ENCODE data around the gene HOXD12. TPM values are rescaled to one million over a fixed set of nuclear protein-coding genes. Genes with fewer than 3 reads are reported as not detected.

HOXD12 gene
- total RNA-seq, 4 donors from 2014 or later: not detected

DNA sequence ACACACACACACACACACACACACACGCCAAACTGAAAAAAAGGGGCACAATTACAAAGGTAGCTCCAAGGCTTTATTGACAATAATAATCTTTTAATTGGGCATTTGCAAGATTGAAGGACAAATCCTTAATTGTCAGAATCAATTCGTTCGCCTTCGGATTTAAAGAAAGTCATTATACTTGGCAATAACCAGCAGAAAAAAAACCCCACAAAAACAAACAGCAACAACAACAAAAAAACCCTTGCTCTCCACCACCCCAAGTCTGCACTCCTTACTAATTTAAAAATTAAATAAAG is 28.1 kb downstream of the HOXD12 start:
- Histone ChIP-seq H3K4me1 (peaks cover 22 to 61% (median 38%) of the 10 kb centered on the region in 4 donors), H3K27ac (replicated peaks in 1 of 4) (no peak overlapping the region), H3K27me3 (peaks cover 6 to 100% (median 83%) of the 10 kb centered on the region in 4 donors), H3K36me3 (no peaks in the 10 kb centered on the region), H3K9me3 (no peaks in the 10 kb centered on the region), H3K4me3 (no peak overlapping the region)
- intact Hi-C loops (cut with DNase I): loop anchor here (1.0 to 5.0 kb wide), 6 partner anchors 330 to 1019 kb away; no protein-coding TSS in a partner anchor
- 31% methylated on average over 4 of the region's 4 CpGs for WGBS
- TF ChIP-seq, protein P1, sequence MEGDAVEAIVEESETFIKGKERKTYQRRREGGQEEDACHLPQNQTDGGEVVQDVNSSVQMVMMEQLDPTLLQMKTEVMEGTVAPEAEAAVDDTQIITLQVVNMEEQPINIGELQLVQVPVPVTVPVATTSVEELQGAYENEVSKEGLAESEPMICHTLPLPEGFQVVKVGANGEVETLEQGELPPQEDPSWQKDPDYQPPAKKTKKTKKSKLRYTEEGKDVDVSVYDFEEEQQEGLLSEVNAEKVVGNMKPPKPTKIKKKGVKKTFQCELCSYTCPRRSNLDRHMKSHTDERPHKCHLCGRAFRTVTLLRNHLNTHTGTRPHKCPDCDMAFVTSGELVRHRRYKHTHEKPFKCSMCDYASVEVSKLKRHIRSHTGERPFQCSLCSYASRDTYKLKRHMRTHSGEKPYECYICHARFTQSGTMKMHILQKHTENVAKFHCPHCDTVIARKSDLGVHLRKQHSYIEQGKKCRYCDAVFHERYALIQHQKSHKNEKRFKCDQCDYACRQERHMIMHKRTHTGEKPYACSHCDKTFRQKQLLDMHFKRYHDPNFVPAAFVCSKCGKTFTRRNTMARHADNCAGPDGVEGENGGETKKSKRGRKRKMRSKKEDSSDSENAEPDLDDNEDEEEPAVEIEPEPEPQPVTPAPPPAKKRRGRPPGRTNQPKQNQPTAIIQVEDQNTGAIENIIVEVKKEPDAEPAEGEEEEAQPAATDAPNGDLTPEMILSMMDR (IDR thresholded peaks at IDR 0.05): no peak
- TF ChIP-seq POLR2AphosphoS5 (IDR thresholded peaks at IDR 0.05) (no peak), EP300 (IDR thresholded peaks at IDR 0.05) (no peak), POLR2A (IDR thresholded peaks at IDR 0.05; ENCODE audit: low read depth) (no peak)
- no peak for DNase-seq (ENCODE audit: extremely low spot score)

DNA sequence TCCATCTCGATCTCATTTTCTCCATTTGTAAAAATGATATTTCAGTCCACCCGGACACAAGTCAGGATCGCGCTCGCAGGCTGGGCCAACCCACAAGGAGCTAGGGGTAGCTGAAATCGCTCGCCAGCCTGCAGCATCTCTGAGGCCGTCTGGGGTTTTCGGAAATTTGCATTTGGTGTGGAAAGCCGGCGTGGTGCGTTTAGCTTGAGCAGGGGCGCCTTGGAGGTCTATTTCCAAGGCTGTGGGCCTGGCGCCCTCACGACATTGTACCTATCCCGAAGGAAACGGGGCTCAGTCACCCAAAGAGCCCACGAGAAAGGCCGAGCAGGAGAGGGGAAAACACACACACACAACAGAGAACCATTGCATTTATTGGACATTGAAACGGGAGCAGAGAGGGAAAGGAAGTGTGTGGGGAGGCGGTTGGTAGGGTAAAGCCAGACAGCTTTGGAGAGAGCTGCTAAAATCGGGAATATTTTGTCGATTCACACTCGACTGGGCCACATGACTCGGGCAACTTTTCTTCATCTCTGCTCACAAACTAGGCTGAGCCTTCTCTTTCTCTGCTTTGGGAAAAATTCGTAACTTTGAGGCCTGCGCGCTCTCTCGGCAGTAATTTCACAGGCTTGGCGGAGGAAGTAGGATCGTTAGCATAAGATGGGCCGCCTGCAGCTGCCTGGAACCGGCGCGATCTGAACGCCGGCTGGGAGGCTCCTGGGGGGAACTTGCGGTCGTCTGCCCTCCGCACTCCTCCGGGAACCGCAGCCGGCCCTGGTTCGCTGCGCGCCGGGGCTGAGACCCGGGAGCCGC is 28.8 kb downstream of the HOXD12 start:
- Histone ChIP-seq H3K27me3 (peaks cover 0 to 100% (median 82%) of the 10 kb centered on the region in 4 donors), H3K4me3 (peak overlapping the region; percentile 52 to 61 (median 53)), H3K36me3 (no peaks in the 10 kb centered on the region), H3K9me3 (no peaks in the 10 kb centered on the region), H3K27ac (replicated peaks in 1 of 4) (peak overlapping the region; percentile 56 to 78 (median 71)), H3K4me1 (peaks cover 15 to 56% (median 32%) of the 10 kb centered on the region in 4 donors)
- intact Hi-C loops (cut with DNase I): loop anchor here (1.0 to 5.0 kb wide), 5 partner anchors 329 to 689 kb away; no protein-coding TSS in a partner anchor
- no peak for DNase-seq (ENCODE audit: extremely low spot score)
- TF ChIP-seq POLR2A (IDR thresholded peaks at IDR 0.05; ENCODE audit: low read depth): no peak
- TF ChIP-seq, protein P1 (IDR thresholded peaks at IDR 0.05): no peak
- no peak for TF ChIP-seq POLR2AphosphoS5 (IDR thresholded peaks at IDR 0.05)
- no peak for TF ChIP-seq EP300 (IDR thresholded peaks at IDR 0.05)
- WGBS: 34% methylated on average over 37 of the region's 49 CpGs

DNA sequence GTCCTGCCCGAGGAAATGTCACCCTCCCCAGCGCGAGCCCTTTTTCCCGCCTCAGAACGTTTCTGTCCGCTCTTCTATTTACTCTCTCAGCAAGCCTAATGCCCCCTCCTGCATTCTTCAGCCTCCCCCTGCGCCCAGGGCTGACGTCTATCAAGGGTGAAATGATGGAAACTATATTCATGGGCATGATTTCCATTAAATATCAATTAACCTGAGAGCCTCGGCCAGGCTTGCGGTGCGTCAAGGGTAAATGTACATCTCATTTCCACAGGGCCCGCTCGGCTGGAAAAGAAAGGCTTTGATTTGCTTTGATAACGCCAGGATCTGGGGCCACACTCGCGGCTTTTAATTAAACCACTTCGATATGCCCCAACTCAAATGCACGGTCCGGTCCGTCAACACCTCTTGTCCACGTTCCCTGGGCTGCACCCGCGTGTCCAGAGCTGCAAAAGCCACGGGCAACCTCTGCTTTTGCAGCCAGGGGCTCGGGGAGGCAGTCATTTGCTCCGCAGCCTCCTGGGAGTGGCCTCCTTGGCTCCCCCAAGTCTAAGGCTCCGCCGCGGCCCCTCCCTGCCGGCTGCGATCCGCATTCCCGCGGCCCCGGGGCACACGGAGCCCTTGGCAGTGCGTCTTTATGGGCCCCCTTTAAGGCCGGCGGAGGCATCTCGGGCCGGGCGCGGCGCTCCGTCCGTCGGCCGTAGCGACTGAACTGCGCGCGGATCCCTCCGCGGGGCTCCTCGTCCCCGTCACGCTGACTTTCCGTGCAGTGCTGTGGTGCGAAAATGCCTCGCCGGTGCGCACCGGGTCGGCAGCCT is 29.6 kb downstream of the HOXD12 start, which contains the start of gene HOXD8:
Gene HOXD8 (plus strand): TSS at position 724 of the 815 bp plus-strand sequence. CDS start 662 bp downstream, outside the sequence.
- H3K4me3 ChIP-seq: peak within 1 kb of the TSS; percentile 52 to 61 (median 53)
- peak within 1 kb of the TSS; percentile 56 to 78 (median 71) for H3K27ac ChIP-seq (replicated peaks in 1 of 4)
- H3K36me3 ChIP-seq: no peaks in the 10 kb centered on the region
- DNase-seq (ENCODE audit: extremely low spot score): no peak
- no peaks in the 10 kb centered on the region for H3K9me3 ChIP-seq
- TF ChIP-seq POLR2AphosphoS5 (IDR thresholded peaks at IDR 0.05): peak; percentile 42 to 52
- TF ChIP-seq POLR2A (IDR thresholded peaks at IDR 0.05; ENCODE audit: low read depth): no peak
- intact Hi-C loops (cut with DNase I): loop anchor here (1.0 to 5.0 kb wide), 5 partner anchors 328 to 688 kb away; no protein-coding TSS in a partner anchor
- 13% methylated on average over 28 of the region's 64 CpGs for WGBS
- peaks cover 14 to 49% (median 26%) of the 10 kb centered on the region in 4 donors for H3K4me1 ChIP-seq
- H3K27me3 ChIP-seq: peaks cover 0 to 100% (median 78%) of the 10 kb centered on the region in 4 donors

DNA sequence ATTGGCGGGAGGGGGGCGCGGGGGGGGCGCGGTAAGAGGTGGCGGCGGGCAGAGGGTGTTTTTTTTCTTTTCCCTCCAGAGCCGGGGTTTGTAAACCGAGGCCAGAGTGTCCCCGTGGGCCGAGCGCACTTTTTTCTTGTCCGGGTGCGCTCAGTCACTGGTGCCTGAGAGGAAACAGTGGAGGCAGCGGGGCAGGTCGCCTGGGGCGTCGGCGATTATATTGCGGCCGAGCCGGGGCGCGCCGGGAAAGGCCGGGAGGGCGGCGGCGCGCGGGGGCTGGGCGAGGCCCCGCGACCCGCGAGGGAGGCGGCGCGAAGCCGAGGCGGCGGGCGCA is 30.2 kb downstream of the HOXD12 start:
- DNase-seq (ENCODE audit: extremely low spot score): no peak
- no peaks in the 10 kb centered on the region for H3K9me3 ChIP-seq
- peak overlapping the region; percentile 52 to 61 (median 53) for H3K4me3 ChIP-seq
- peak overlapping the region; percentile 56 to 78 (median 71) for H3K27ac ChIP-seq (replicated peaks in 1 of 4)
- TF ChIP-seq, protein P1 (IDR thresholded peaks at IDR 0.05): no peak
- TF ChIP-seq EP300 (IDR thresholded peaks at IDR 0.05) (no peak), POLR2A (IDR thresholded peaks at IDR 0.05; ENCODE audit: low read depth) (no peak), POLR2AphosphoS5 (IDR thresholded peaks at IDR 0.05) (no peak)
- no peaks in the 10 kb centered on the region for H3K36me3 ChIP-seq
- peaks cover 14 to 49% (median 26%) of the 10 kb centered on the region in 4 donors for H3K4me1 ChIP-seq
- H3K27me3 ChIP-seq: peaks cover 0 to 100% (median 75%) of the 10 kb centered on the region in 4 donors
- WGBS: no CpG with 5 or more reads among the region's 43 CpGs
- intact Hi-C loops (cut with DNase I): loop anchor here (5.0 kb wide), 4 partner anchors 328 to 688 kb away; no protein-coding TSS in a partner anchor

All from esophagus muscularis mucosa (tissue), 4 donors.